Body of pancreas (tissue), 4 donors: ENCODE results near the gene SH3BP1. TPM values are rescaled to one million over a fixed set of nuclear protein-coding genes. Genes with fewer than 3 reads are reported as not detected.
A peak's percentile ranks its signal among the peaks of the same experiment; 100 is the strongest.

ENCODE experiments used
- ATAC-seq: fragments of 150-250 bp; one replicate; pipeline ENCODE4 v1.9.1; 2016
- DNase-seq, 4 donors: peaks; one replicate each; pipeline ENCODE4 v3.0.0-alpha.2; 2019
- H3K27ac ChIP-seq, 4 donors: fragments of 200-600 bp; sonication (generic); 1 replicate in 3 of 4; 2 replicates in 1 of 4; pipeline versions ENCODE4 v1.5.1 to v1.6.1; 2016 to 2019; ENCODE audit warnings: mild to moderate bottlenecking in 1 of 4, mixed read lengths in 1 of 4, moderate library complexity in 1 of 4
- H3K27me3 ChIP-seq, 2 donors: fragments of 200-600 bp; sonication (generic); one replicate each; pipeline ENCODE4 v1.6.0; 2016; ENCODE audit warnings: mild to moderate bottlenecking in 1 of 2
- H3K36me3 ChIP-seq, 2 donors: fragments of 200-600 bp; sonication (generic); replicated peaks in 1 of 2; 2 replicates each; pipeline ENCODE4 v1.5.1; 2016; ENCODE audit warnings: low read depth in 2 of 2; ENCODE audit not compliant: insufficient read depth in 1 of 2
- H3K4me1 ChIP-seq: fragments of 200-600 bp; sonication (generic); one replicate; pipeline ENCODE4 v1.6.0; 2016
- H3K4me3 ChIP-seq, 2 donors: fragments of 200-600 bp; sonication (generic); 1 replicate in 1 of 2; 2 replicates in 1 of 2; pipeline ENCODE4 v1.5.1; 2016 to 2019
- H3K9me3 ChIP-seq, 3 donors: fragments of 200-600 bp; sonication (generic); 1 replicate in 2 of 3; 2 replicates in 1 of 3; pipeline ENCODE4 v1.5.1; 2016
- CTCF ChIP-seq, 7 experiments: fragments of 450-650 bp in 4 of 7; fragments of 200-600 bp in 3 of 7; sonication (generic) in 3 of 7; IDR thresholded peaks; one replicate each; pipeline ENCODE4 v1.5.1; 2016 to 2019; ENCODE audit warnings: antibody characterized with exemption in 7 of 7
- POLR2A ChIP-seq, 3 donors: fragments of 450-650 bp; IDR thresholded peaks; one replicate each; pipeline ENCODE4 v1.6.1; 2016; ENCODE audit warnings: antibody characterized with exemption in 3 of 3, mild to moderate bottlenecking in 2 of 3
- WGBS, 2 donors: methylation state at CpG; one replicate each; pipeline ENCODE4 v1.1.5; 2017; 5-methylcytosine and 5-hydroxymethylcytosine counted together
- intact Hi-C: fragments of 100-400 bp; cut with DNase I; formaldehyde crosslinking; loops from one replicate; pipeline ENCODE4 v1.15.1; 2023
- total RNA-seq, 2 donors: library from RNA; depleted of rRNA; stranded (reverse); fragments of >200 nt; gene quantifications; one replicate each; pipeline ENCODE4 v1.1.0, GENCODE V29; 2016

The SH3BP1 gene
- total RNA-seq, 2 donors from 2014 or later: 2.0 to 40.0 TPM

GRCh38 chr22:37634417-37634924 lies 5.0 kb upstream of the SH3BP1 start:
- Histone ChIP-seq H3K36me3 (peaks cover under 1 to 9% of the 10 kb centered on the region in 2 donors), H3K4me1 (peaks cover 20% of the 10 kb centered on the region), H3K9me3 (no peaks in the 10 kb centered on the region), H3K4me3 (no peak overlapping the region), H3K27me3 (no peaks in the 10 kb centered on the region), H3K27ac (peak overlapping the region in 2 of 4 donors; percentile 63 to 68)
- 62 to 66% methylated on average over 4 to 8 of the region's 8 CpGs for WGBS, 2 donors
- intact Hi-C loops: no loop called here
- peak; percentile 7 for ATAC-seq
- TF ChIP-seq POLR2A (IDR thresholded peaks at IDR 0.05): no peak
- no peak for TF ChIP-seq CTCF (IDR thresholded peaks at IDR 0.05)
- DNase-seq: no peak

GRCh38 chr22:37635157-37635556 lies 4.3 kb upstream of the SH3BP1 start:
- Histone ChIP-seq H3K9me3 (no peaks in the 10 kb centered on the region), H3K4me3 (no peak overlapping the region), H3K4me1 (peaks cover 27% of the 10 kb centered on the region), H3K36me3 (peaks cover 0 to 5% of the 10 kb centered on the region in 2 donors), H3K27me3 (no peaks in the 10 kb centered on the region), H3K27ac (no peak overlapping the region)
- 87 to 95% methylated on average over 4 to 7 of the region's 7 CpGs for WGBS, 2 donors
- intact Hi-C loops: no loop called here
- no peak for TF ChIP-seq CTCF (IDR thresholded peaks at IDR 0.05)
- no peak for ATAC-seq
- DNase-seq: no peak

GRCh38 chr22:37636186-37636948 lies 3.1 kb upstream of the SH3BP1 start:
- DNase-seq: peak in 1 of 4 donors; percentile 34
- intact Hi-C loops: no loop called here
- H3K27me3 ChIP-seq: no peaks in the 10 kb centered on the region
- ATAC-seq: no peak
- H3K4me1 ChIP-seq: peaks cover 37% of the 10 kb centered on the region
- no peak overlapping the region for H3K27ac ChIP-seq
- 47 to 51% methylated on average over 3 to 6 of the region's 6 CpGs for WGBS, 2 donors
- no peaks in the 10 kb centered on the region for H3K9me3 ChIP-seq
- no peak overlapping the region for H3K4me3 ChIP-seq
- TF ChIP-seq POLR2A (IDR thresholded peaks at IDR 0.05) (no peak), CTCF (IDR thresholded peaks at IDR 0.05) (peak in 1 of 7 experiments; percentile 14)
- H3K36me3 ChIP-seq: peaks cover 0 to 5% of the 10 kb centered on the region in 2 donors

GRCh38 chr22:37636949-37637273 lies 2.6 kb upstream of the SH3BP1 start:
- Histone ChIP-seq H3K4me1 (peaks cover 42% of the 10 kb centered on the region), H3K9me3 (no peaks in the 10 kb centered on the region), H3K27ac (no peak overlapping the region), H3K4me3 (no peak overlapping the region), H3K27me3 (no peaks in the 10 kb centered on the region), H3K36me3 (peaks cover 0 to 2% of the 10 kb centered on the region in 2 donors)
- intact Hi-C loops: no loop called here
- 51 to 75% methylated on average over 3 of the region's 3 CpGs for WGBS, 2 donors
- DNase-seq: no peak
- TF ChIP-seq CTCF (IDR thresholded peaks at IDR 0.05) (no peak), POLR2A (IDR thresholded peaks at IDR 0.05) (no peak)
- no peak for ATAC-seq
